Astrocyte (in vitro differentiated cells and primary cell): ENCODE measurements around the gene ZNF891. TPM values are rescaled to one million over a fixed set of nuclear protein-coding genes. Genes with fewer than 3 reads are reported as not detected.

Experiments used
- DNase-seq: peaks from one replicate; pipeline ENCODE4 v3.0.0-alpha.2; 2010; ENCODE audit warnings: low read depth
- FAIRE-seq: peaks from 2 replicates; lab custom pipeline; 2011; peaks lifted over from hg19 to GRCh38; lab: Jason Lieb, UNC
- H2AFZ ChIP-seq: 2 replicates; pipeline ENCODE4 v1.6.0; 2012; ENCODE audit warnings: low read depth, low read length, inconsistent platforms
- H3K27ac ChIP-seq: 2 replicates; pipeline ENCODE4 v1.5.1; 2011; ENCODE audit warnings: low read depth, low read length, inconsistent platforms
- H3K27me3 ChIP-seq: 2 replicates; pipeline ENCODE4 v1.6.0; 2011; ENCODE audit warnings: low read length, inconsistent platforms; ENCODE audit not compliant: insufficient read depth
- H3K36me3 ChIP-seq: 2 replicates; pipeline ENCODE4 v1.5.1; 2011; ENCODE audit warnings: low read length, inconsistent platforms; ENCODE audit not compliant: insufficient read depth
- H3K4me1 ChIP-seq: 2 replicates; pipeline ENCODE4 v1.5.1; 2011; ENCODE audit warnings: low read length, inconsistent platforms; ENCODE audit not compliant: insufficient read depth
- H3K4me2 ChIP-seq: 2 replicates; pipeline ENCODE4 v1.6.0; 2012; ENCODE audit warnings: low read length, inconsistent platforms
- H3K4me3 ChIP-seq: 2 replicates; pipeline ENCODE4 v1.5.1; 2011; ENCODE audit warnings: low read depth, mild to moderate bottlenecking, low read length, inconsistent platforms; ENCODE audit not compliant: insufficient read depth
- H3K79me2 ChIP-seq: 2 replicates; pipeline ENCODE4 v1.6.0; 2012; ENCODE audit warnings: mild to moderate bottlenecking, low read length, inconsistent platforms; ENCODE audit not compliant: insufficient read depth
- H3K9ac ChIP-seq: 2 replicates; pipeline ENCODE4 v1.6.0; 2012; ENCODE audit warnings: mild to moderate bottlenecking, low read length, inconsistent platforms
- H3K9me3 ChIP-seq: 2 replicates; pipeline ENCODE4 v1.5.1; 2012; ENCODE audit warnings: low read depth, mild to moderate bottlenecking, low read length, inconsistent platforms; ENCODE audit not compliant: insufficient read depth
- H4K20me1 ChIP-seq: 2 replicates; pipeline ENCODE4 v1.6.0; 2012; ENCODE audit warnings: low read length, inconsistent platforms; ENCODE audit not compliant: insufficient read depth
- H3K27ac Mint-ChIP-seq: one replicate; pipeline ENCODE4 v1.8.0; 2021; ENCODE audit warnings: mild to moderate bottlenecking, mixed read lengths; ENCODE audit not compliant: unreplicated experiment
- H3K27me3 Mint-ChIP-seq: one replicate; pipeline ENCODE4 v1.8.0; 2021; ENCODE audit warnings: low read depth, mixed read lengths; ENCODE audit not compliant: unreplicated experiment
- H3K36me3 Mint-ChIP-seq: one replicate; pipeline ENCODE4 v1.8.0; 2021; ENCODE audit warnings: low read depth, mixed read lengths; ENCODE audit not compliant: unreplicated experiment
- H3K4me1 Mint-ChIP-seq: one replicate; pipeline ENCODE4 v1.8.0; 2021; ENCODE audit warnings: low read depth, mixed read lengths; ENCODE audit not compliant: unreplicated experiment
- H3K4me3 Mint-ChIP-seq: one replicate; pipeline ENCODE4 v1.8.0; 2021; ENCODE audit warnings: mild to moderate bottlenecking, moderate library complexity, mixed read lengths; ENCODE audit not compliant: unreplicated experiment
- H3K9me3 Mint-ChIP-seq: one replicate; pipeline ENCODE4 v1.8.0; 2021; ENCODE audit warnings: mild to moderate bottlenecking, mixed read lengths; ENCODE audit not compliant: unreplicated experiment
- CTCF ChIP-seq: IDR thresholded peaks from 2 replicates; pipeline ENCODE4 v1.5.1; 2011; ENCODE audit warnings: low read depth, mild to moderate bottlenecking, inconsistent platforms, low read length, moderate library complexity; ENCODE audit not compliant: insufficient read depth
- EZH2 ChIP-seq: IDR thresholded peaks from 2 replicates; pipeline ENCODE4 v1.6.1; 2012; ENCODE audit warnings: mild to moderate bottlenecking, low read length, inconsistent platforms; ENCODE audit not compliant: insufficient read depth
- total RNA-seq: library from RNA; stranded (reverse); gene quantifications from 2 replicates; pipeline ENCODE4 v1.2.1, GENCODE V29; 2021

Gene ZNF891
- total RNA-seq, 1 donor from 2014 or later: 1.2 TPM

GRCh38 chr12:133105620-133106019, 24.5 kb downstream of the ZNF891 start:
- Mint-ChIP-seq H3K27ac (no peak overlapping the region), H3K27me3 (no peaks in the 10 kb centered on the region), H3K4me3 (no peak overlapping the region), H3K36me3 (peaks cover 88% of the 10 kb centered on the region), H3K9me3 (peaks cover 90% of the 10 kb centered on the region), H3K4me1 (no peaks in the 10 kb centered on the region)
- Histone ChIP-seq H3K4me3 (peak overlapping the region; percentile 6), H3K27ac (no peak overlapping the region), H3K9ac (no peak overlapping the region), H3K36me3 (peaks cover 46% of the 10 kb centered on the region), H3K9me3 (peaks cover 54% of the 10 kb centered on the region), H3K4me2 (no peak overlapping the region), H3K79me2 (no peaks in the 10 kb centered on the region), H3K27me3 (no peaks in the 10 kb centered on the region), H2AFZ (no peak overlapping the region), H3K4me1 (no peaks in the 10 kb centered on the region), H4K20me1 (no peaks in the 10 kb centered on the region)
- FAIRE-seq: no peak
- TF ChIP-seq EZH2: no peak
- no peak for DNase-seq

GRCh38 chr12:133083345-133083744, 46.7 kb downstream of the ZNF891 start:
- Histone ChIP-seq H3K9ac (no peak overlapping the region), H3K79me2 (peaks cover 28% of the 10 kb centered on the region), H3K4me2 (no peak overlapping the region), H3K4me3 (peak overlapping the region; percentile 8), H3K36me3 (peaks cover 49% of the 10 kb centered on the region), H3K27me3 (no peaks in the 10 kb centered on the region), H3K4me1 (no peaks in the 10 kb centered on the region), H3K27ac (no peak overlapping the region), H3K9me3 (peaks cover 49% of the 10 kb centered on the region), H2AFZ (no peak overlapping the region), H4K20me1 (no peaks in the 10 kb centered on the region)
- Mint-ChIP-seq H3K36me3 (peaks cover 68% of the 10 kb centered on the region), H3K9me3 (peaks cover 53% of the 10 kb centered on the region), H3K4me3 (no peak overlapping the region), H3K27ac (no peak overlapping the region), H3K27me3 (no peaks in the 10 kb centered on the region), H3K4me1 (peaks cover 5% of the 10 kb centered on the region)
- DNase-seq: no peak
- TF ChIP-seq EZH2 (no peak), CTCF (no peak)
- no peak for FAIRE-seq

GRCh38 chr12:133081159-133081780, 48.8 kb downstream of the ZNF891 start:
- Mint-ChIP-seq H3K4me1 (peaks cover 5% of the 10 kb centered on the region), H3K36me3 (peaks cover 56% of the 10 kb centered on the region), H3K27me3 (no peaks in the 10 kb centered on the region), H3K9me3 (peaks cover 59% of the 10 kb centered on the region), H3K27ac (no peak overlapping the region), H3K4me3 (no peak overlapping the region)
- DNase-seq: no peak
- TF ChIP-seq EZH2: no peak
- TF ChIP-seq CTCF: no peak
- peaks cover 36% of the 10 kb centered on the region for H3K36me3 ChIP-seq
- H3K4me1 ChIP-seq: no peaks in the 10 kb centered on the region
- FAIRE-seq: no peak
- H3K4me3 ChIP-seq: peak overlapping the region; percentile 77
- no peaks in the 10 kb centered on the region for H3K27me3 ChIP-seq
- H3K27ac ChIP-seq: peak overlapping the region; percentile 98
- peaks cover 25% of the 10 kb centered on the region for H3K79me2 ChIP-seq
- H3K9ac ChIP-seq: peak overlapping the region; percentile 93
- H2AFZ ChIP-seq: peak overlapping the region; percentile 78
- peak overlapping the region; percentile 89 for H3K4me2 ChIP-seq
- peaks cover 50% of the 10 kb centered on the region for H3K9me3 ChIP-seq
- H4K20me1 ChIP-seq: no peaks in the 10 kb centered on the region
